Fibroblast of mammary gland (primary cell): ENCODE results near the gene EFNA5.

Experiments used
- DNase-seq: peaks from one replicate; pipeline ENCODE4 v3.0.0-alpha.2; 2010; ENCODE audit warnings: low read depth
- H3K4me3 ChIP-seq: 2 replicates; pipeline ENCODE4 v1.5.1; 2011; ENCODE audit warnings: low read depth, mild to moderate bottlenecking, low read length, moderate library complexity; ENCODE audit not compliant: control insufficient read depth
- CTCF ChIP-seq: conservative IDR thresholded peaks from 2 replicates; pipeline ENCODE4 v1.5.1; 2011; ENCODE audit warnings: low read depth, low read length, inconsistent platforms; ENCODE audit not compliant: control insufficient read depth, insufficient read depth

EFNA5 gene

DNA sequence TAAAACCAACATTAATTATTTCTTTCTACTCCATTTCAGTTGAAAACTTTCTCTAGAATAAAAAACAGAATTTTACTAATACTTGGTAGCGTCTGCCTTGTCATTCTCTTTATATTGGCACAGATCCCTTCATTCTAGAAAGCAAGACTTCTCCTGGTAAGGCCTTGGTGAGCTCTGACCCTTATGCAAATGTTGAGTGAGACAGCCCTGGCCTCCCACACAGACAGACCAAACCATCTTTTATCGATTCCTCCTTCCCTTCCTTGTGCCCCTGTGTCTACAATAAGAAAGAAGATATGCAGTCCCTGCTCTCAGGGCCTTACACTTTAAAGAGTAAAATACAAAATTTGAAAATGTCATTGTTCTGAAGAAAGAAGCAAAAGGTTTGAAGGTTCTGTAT is 262.2 kb downstream of the EFNA5 start:
- DNase-seq, result no peak
- TF ChIP-seq CTCF, result no peak
- H3K4me3 ChIP-seq, result no peak overlapping the region

DNA sequence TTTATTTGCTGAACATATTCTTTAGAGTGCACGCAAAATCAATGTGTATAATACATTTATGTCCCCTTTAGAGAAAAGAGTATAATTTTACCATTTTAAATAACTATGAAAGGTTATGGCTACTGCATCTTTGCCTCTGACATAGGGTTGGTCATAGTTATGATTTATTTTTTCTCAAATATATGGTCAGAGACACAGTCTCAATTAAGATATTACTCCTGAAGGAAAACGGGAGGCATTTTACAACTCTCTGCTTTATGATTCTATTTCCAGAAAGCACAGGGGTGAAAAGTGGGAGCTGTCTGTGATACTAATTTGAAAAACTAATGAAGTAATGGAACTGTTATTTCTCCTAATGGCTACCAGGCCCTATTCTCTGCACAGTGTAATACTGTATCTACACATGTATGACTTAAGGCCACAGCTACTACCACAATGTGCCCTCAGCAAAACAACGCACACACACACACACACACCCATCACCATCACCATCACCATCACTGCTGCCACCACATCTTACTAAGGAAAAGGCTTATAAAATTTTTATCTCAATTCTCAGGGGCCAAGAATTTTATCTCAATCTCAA is 262.9 kb downstream of the EFNA5 start:
- no peak for TF ChIP-seq CTCF

DNA sequence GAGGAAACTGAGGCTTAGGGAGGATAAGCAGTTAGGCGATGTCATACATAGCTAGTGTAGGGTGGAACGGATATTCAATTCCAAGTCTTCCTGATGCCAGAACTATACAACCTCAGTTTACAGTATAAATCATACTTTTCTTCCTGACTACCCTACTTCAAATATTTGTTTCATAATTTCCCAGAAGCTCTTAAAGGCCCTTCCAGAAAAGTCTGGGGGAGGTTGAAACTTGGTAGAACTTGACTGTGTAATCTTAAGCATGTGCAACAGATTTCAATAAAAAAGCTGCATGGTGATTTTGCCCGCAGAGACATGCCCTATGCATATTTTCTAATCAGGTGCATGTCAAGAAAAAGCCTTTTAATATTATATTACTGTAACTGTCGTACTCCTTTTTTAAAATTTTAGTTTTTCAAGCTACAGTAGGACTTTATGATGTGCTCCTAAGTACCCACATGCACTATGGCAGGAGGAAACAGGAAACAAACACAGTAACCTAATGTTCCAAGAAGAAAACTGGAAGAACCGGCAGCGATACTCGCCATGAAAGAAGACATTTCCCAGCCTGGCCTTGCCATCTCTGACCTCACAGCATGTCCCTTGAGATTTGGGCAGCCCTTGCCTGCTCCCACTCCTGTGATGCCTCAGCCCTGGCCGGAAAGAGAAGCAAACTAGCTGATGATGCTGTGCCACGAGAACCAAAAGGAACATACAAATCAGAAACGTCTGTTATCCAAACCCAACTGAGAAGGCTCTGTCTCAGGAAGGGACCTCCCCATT is 266.0 kb downstream of the EFNA5 start:
- no peak overlapping the region for H3K4me3 ChIP-seq
- no peak for TF ChIP-seq CTCF
- DNase-seq, result no peak

More for the DNA sequence above, 262.9 kb downstream of the EFNA5 start:
- no peak for DNase-seq
- no peak overlapping the region for H3K4me3 ChIP-seq

GRCh38 chr5:107403228-107403953 is 267.3 kb downstream of the EFNA5 start:
- TF ChIP-seq CTCF, result no peak
- DNase-seq, result no peak
- H3K4me3 ChIP-seq, result no peak overlapping the region

DNA sequence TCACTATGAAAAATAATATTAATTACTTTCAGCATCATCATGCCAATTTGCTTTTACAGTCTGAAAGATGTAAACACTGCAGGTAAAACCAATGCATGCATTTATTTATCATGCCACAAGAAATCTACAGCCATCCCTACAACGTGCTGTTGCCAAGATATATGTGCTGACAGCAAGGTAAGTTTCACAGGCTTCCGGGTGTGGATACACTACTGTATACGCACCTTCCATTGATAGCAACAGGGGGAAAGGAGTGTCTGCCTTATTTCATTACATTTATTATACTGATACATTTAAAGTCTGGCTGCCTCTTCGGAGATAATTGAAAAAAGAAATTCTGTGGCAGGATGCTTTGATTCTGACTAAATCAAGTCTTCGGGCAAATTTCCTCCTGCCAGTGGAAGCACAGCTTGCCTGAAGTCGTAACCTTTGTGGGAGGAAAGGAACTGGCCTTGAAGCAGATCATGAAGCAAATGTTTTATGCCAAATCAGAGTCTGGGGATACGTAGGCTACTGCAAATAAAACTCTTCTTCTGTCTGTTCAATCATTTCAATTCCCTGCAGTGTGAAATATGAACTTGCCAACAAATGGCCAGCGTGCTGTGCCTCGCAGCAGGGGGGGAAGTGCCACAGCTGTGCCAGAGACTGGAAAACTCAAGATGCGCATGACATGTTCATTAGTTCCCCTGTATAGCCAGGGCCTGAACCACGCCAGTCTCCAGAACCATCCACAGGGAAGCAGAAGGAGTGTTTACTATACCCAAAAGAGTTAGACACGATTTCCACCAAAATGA is 268.1 kb downstream of the EFNA5 start:
- DNase-seq, result no peak
- no peak overlapping the region for H3K4me3 ChIP-seq
- no peak for TF ChIP-seq CTCF

DNA sequence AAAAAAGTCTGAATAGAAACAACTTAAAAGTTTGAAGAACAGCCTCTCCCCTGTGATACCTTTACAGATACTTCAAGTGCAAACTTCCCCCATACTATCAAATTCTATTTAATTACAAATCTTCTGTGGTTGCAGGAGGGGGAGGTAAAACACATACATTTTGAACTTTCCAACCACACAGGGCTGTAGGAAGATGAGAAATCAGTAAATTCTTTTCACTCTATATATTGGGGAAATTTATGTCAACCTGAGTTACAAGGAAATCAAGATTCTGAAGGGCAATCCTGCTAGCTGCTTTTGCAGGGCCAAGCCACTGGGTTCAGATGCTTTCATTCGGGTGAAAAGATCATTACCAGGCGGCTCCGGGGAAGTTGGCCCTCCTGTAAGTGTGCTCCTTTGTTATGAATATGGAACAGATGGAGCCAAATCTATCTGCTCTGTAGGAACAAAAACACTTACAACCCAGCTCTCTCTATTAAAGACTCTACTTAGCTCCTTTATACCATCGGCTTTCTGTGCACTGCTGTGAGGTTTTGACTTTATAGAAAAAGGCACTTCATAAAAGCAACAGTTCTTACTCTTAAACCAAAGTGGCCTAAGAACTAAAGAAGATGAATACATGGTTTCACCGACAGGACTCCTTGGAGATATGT is 269.1 kb downstream of the EFNA5 start:
- H3K4me3 ChIP-seq, result no peak overlapping the region
- TF ChIP-seq CTCF, result no peak
- no peak for DNase-seq
